Limb (tissue), 2 donors: ENCODE results near the gene HOXA1.
A peak's percentile ranks its signal among the peaks of the same experiment; 100 is the strongest.

Experiments
- DNase-seq, 2 donors: peaks; one replicate each; pipeline ENCODE4 v3.0.0-alpha.2; 2016; ENCODE audit errors: extremely low spot score in 2 of 2

The HOXA1 gene

DNA sequence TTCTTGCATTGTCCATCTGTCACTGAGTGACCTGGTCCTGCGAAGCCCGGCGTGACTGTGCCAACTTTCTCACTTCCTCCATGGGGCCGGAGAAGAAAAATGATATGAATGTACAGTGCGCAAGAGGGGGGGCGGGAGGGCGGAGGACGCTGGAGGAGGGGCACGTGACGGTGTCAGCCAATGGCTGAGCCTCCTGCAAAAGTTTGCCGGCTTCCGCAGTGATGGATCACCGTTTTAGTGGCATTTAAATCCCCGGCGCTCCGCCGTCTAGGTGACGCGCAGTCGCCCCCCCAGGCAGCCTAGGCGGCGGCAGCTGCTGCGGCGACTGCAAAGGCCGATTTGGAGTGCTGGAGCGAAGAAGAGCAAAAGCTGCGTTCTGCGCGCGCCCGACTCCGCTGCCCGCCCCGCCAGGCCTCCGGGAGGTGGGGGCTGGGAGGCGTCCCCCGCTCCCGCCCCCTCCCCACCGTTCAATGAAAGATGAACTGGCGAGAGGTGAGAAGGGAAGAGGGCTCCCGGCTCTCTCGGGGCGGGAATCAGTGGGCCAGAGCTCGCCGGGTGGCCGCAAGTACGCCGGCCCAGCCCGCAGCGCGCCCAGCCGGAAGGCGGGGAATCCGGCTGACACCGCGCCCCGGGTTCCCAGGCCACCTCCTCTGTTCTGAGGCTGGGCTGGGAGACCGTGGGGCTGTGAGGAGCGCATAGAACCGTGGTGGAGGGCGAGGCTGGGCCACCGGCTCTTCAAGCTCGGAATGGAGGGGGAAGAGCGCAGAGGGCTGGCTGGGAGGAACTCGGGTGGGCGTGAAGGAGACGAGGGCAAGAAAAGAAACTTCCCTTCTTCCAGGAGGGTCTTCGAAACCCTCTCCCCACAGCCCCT is at the start of gene HOXA1:
Gene HOXA1 (minus strand): TSS at position 104 of the 871 bp plus-strand sequence. CDS start 88 bp downstream, at position 16.
- DNase-seq, result peak; percentile 84 to 91

DNA sequence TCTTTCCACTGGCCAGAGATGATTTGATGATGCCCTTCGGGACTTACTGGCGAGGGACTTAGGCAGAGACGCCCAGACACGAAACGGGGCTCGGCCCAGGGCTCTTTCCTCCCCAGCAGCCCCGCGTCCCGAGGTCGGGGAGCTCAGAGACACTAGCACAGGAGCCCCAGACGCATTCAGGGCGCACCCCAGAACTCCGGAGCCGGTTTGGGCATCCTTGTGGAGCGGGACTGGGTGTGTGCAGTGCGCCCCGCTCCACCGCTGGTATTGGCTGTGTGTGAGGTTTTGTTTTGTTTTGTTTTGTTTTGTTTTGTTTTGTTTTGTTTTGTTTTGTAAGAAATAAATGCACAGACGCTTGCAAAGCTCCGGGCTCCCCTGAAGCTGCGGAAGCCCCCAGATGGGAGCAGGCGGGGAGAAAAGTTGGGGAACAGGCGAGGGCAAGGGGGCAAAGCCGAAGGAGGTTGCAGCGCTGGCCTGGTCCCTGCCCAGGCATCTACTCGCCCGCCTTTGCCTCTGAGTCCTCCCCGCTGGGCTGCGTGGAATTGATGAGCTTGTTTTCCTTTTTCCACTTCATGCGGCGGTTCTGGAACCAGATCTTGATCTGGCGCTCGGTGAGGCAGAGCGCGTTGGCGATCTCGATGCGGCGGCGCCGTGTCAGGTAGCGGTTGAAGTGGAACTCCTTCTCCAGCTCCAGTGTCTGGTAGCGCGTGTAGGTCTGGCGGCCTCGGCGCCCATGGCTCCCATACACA is 49.5 kb upstream of the HOXA1 start:
- peak in 1 of 2 donors; percentile 68 for DNase-seq

DNA sequence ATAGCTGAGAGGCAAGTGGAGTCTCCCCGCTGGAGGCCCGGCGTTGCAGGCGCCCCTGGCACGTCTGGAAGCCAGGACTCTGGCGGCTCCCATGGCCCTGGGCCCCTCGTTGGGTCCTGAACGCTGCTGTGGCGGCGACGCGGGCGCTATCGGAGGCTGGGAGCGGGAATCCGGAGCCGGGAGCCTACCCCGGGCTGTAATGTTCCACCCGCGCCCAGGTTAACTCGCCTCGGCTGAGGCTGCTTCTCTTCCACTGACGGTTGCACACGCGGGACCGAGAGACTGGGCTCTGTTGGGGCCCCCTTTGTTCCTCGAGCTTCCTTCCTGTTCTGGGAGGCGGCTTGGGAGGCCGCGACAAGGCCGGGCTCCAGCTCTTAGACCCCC is 49.0 kb upstream of the HOXA1 start:
- peak in 1 of 2 donors; percentile 76 for DNase-seq

DNA sequence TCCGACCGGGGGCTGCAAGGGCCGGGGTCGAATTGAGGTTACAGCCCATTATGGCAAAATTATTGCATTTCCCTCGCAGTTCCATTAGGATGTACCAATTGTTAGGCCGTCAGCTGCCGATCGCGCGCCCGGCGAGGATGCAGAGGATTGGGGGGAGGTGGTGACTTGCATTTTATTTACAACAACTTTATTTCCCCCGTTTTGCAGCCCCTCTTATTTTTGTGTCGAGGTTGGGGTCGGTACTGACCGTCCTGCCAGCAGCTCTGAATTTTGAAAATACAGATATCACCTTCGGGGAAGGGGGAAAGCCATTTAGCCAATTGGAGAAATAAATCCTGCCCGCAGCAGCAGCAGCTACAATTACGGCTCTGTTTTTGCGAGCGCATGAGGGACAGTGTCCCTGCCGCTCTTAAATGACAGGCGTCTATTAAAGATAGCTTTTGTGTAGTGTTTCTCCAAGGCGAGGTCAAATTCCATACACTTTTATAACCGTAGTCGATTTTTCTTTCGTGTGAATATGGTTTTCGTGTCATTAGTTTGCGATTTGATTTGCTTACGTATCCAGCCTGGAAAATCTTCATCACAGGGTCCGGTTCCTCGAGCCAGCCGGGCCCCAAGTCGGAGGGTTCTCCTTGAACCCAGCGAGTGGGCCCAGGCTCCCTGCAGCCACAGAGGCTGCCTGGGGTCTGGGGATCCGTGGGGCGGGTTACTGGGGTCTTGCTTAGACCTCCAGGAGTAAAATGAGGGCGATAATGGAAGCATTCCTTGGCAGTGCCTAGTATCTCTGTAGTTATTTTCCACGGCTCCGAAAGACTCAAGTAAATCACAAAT is 48.4 kb upstream of the HOXA1 start:
- no peak for DNase-seq

DNA sequence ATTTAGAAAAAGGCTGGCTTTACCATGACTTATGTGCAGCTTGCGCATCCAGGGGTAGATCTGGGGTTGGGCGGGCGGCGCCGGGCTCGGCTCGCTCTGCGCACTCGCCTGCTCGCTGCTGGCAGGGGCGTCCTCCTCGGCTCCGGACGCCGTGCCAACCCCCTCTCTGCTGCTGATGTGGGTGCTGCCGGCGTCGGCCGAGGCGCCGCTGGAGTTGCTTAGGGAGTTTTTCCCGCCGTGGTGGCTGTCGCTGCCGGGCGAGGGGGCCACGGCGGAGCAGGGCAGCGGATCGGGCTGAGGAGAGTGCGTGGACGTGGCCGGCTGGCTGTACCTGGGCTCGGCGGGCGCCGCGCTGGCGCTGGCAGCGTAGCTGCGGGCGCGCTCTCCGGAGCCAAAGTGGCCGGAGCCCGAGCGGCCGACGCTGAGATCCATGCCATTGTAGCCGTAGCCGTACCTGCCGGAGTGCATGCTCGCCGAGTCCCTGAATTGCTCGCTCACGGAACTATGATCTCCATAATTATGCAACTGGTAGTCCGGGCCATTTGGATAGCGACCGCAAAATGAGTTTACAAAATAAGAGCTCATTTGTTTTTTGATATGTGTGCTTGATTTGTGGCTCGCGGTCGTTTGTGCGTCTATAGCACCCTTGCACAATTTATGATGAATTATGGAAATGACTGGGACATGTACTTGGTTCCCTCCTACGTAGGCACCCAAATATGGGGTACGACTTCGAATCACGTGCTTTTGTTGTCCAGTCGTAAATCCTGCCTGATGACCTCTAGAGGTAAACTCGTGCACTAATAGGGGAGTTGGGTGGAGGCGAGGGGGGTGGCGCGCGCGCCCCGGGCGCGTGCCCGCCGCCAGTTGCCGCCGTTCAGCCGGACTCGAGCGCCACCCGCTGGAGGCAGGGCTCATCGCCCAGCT is 47.5 kb upstream of the HOXA1 start, which contains the start of gene HOXA5:
Gene HOXA5 (minus strand): TSS at position 659 of the 927 bp plus-strand sequence. CDS start 74 bp downstream, at position 585.
- peak; percentile 86 to 93 for DNase-seq

DNA sequence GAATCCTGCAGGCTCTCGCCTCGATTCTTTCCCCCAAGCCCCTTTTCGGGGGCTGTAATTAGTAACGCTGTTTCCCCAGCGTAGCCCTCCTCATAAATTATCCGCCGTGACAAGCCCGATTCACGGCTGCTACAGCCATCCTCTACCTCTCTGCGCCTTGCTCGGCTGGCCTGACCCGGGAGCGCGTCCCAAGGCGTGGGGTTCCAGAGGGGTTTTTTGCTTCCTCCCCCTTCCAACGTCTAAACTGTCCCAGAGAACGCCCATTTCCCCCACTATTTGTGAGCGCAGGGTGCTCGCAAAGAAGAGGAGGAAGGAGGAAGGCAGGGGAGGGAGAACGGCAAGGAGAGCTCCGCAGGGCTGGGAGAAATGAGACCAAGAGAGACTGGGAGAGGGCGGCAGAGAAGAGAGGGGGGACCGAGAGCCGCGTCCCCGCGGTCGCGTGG is 46.8 kb upstream of the HOXA1 start:
- no peak for DNase-seq

DNA sequence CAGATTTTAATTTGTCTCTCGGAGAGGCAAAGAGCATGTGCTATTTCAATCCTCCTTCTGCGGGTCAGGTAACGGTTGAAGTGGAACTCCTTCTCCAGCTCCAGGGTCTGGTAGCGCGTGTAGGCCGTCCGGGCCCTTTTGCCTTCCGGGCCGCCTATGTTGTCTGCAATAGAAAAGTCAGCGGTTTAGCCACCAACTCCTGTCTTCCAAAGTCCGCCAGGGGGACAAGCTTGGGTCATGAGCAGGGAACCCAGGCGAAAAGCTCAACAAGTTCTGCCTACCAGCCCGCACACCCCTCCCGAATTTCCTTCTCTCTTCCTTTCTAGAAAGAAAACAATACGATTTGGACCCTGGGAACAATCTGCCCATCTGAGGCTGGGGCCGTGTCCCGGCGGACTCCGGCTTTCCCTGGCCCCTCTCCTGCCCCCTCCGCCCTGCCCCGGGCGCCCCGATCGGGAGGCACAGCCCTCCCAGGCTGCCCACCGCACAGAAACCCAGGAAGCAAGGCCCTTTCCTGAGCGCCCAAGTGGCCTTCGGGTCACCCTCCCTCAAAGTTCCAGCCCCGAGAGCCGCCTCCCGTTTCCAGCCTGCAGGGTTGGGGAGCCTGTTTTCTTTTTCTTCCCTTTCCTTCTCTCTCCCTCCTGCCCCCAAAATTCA is 46.3 kb upstream of the HOXA1 start:
- peak in 1 of 2 donors; percentile 68 for DNase-seq

DNA sequence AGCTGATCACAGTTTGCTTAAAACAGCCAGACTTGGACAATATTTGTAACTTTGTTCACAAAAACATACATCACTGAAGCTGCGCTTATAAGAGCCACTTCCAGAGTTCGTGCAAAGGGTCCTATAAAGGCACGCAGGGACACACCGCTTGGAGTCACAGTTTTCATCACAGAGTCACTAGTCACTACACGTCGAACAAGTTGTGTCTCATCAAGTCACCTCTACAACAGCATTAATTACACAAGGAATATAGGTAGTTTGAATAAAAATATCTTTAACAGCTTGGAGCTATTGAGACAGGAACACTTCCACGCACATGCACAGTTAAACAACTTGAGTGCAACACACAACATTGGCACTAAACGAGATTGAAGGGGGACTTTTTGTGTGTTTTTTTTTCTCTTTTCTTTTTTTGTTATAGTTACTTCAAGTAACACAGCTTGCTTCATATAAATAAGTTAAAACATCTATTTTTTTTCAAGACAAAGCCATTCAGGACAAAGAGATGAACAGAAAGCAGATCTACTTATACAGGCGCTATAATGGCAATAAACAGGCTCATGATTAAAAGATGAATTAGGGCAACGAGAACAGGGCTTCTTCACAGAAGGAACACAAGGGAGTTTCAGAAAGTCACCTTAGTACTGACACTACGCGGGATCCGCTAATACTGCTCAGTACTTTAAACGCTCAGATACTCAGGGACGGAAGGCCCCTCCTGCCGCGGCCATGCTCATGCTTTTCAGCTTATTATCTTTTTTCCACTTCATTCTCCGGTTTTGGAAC is 45.5 kb upstream of the HOXA1 start:
- peak in 1 of 2 donors; percentile 42 for DNase-seq

DNA sequence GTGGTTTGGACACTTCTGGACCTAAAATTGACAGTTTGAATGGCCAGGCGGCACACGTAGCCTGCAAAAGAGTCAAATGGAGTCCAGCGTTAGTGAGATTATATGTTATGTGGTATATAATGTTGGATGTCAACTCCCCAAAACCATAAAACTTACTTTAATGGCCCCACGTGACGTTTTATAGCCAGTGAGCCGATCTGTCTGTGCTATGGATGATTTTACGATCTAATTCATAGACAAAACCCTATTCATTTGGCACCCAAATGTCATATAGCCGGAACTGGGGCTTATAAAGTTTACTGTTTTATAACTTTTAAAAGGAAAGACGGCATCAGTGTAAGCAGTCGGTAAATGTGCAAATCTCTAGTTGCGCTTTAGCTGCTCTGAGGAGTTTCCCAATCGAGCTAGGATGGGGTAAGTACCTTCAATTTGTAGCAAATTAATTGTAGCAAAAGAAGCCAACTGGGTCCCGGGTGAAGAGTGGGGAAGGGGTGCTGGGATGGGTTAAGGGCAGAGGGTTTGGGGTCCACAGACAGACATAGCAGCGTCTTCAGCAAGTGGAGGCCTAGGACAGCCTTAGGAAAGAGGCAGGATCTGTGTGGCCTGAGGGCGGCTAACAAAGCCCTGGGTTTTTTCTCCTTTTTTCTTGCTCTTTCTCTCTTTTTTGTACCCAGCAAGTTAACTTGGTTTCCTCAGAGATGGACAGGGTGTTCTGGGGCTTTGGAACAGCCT is 44.5 kb upstream of the HOXA1 start:
- DNase-seq, result peak in 1 of 2 donors; percentile 52

DNA sequence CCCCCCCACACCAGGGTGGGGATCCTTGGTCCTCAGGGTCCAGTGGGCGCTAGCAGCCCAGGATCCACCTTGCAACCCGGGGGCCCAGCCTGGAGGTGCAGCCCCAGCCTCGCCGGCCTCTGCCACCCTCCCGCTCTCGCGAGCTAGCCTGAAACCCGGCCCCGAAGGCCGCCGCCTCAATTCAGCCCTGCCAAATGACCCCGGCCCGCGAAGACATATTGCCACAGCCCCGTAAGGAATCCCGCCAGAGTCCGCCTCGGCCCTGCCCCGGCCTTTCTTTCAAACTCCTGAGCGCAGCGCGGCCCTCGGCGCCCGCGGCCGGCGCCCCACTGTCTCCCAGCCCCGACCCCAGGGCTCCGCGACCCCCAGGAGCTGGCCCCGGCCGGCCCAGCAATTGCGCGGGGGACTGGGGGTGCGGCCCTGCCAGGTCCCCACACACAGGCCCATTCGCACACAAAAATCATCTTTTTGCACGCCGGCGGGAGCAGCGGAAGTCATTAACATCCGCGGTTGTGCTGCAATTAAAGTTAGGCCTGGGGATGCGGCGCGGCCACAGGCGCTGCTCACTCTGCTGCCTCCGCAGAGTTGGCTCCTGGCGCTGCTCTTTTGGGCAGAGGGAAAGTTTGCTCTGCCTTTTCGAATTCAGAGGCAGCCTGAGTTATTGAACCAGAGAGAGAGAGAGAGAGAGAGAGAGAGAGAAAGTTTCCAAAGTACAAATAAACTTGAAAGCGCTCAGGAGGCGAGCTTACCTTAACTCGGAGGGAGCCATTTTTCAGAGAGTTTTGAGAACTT is 43.7 kb upstream of the HOXA1 start:
- DNase-seq, result peak in 1 of 2 donors; percentile 63

DNA sequence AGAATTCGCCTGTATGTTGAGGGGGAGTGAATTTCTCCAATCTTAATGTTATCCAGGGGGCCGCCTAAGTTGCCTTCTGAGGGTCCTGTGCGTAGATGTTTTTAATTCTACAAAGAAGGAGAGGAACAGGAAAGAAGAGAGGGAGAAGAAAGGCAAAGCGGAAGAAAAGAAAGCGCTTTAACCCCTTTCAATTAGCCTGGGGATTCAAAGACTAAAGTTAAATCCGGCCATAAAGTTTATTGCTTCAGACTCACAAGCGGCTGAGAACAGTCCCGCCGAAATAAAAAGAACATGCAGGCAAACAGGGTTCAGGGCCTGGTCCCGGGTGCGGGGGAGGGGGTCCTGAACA is 43.2 kb upstream of the HOXA1 start:
- no peak for DNase-seq

DNA sequence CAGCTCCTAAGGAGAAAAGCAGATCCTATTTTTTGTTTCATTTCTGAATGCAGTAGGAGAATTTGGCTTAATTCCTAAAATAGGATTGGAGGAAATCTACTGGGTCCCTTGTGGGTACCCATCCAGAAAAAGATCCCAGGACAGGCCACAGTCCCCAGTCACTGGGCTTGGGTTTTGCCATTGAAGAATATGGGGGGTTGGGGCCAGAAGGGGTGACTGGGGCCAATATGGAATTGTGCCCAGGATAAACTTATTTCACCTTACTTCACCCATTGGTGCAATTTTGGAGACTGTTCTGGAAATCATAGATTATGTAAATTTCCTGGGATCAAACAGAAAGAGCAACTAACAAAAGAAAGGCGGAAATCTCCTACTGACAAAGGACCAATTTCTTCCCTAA is 42.7 kb upstream of the HOXA1 start:
- peak in 1 of 2 donors; percentile 35 for DNase-seq

DNA sequence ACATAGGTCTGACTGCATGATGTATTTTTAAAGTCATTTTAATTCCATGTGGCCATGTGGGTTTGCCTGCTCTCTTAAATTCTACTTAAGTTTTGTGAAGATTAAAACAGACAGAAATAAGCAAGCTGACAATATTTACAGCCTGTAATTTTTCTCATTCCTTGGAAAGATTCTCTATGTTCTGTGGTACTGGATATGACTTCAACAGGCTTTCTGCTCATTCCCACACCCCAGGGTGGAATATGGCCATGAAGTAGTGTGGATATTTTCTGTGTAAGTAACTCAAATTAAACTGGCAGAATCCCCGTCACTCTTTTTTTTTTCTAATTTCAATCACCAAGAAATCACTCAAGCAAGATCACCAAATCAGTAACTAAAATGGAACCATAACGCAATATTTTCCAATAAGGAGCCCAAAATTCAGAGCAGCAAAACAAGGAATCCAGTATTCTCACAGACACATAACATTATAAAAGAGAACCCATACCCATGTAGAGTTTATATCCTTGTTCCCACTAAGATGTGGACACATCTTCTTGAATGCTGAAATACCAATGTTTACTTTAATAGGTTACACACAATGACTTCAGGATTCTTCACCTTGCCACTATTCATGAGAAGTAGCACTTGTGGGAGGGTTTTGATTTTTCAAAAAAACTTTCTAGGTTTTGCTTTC is 42.0 kb upstream of the HOXA1 start:
- DNase-seq, result peak in 1 of 2 donors; percentile 19

DNA sequence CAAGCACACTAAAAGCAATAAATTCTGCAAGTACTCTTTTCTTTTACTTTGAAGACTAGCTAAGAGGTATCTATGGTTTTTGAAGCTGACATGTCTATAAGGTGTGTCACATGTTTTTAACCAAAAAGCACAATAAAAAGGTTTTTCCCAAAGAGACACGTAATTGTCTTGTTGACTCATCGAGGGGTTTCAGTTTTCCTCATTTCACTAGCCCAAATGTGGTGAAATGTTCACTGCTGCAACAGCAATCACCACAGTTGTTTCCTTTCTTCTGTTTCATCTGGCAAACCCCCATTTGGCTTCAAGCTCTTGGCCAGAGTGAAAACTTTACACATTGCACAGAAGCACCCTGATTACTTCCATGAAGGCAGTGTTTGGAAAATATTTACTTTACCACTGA is 38.6 kb upstream of the HOXA1 start:
- DNase-seq, result peak in 1 of 2 donors; percentile 27

DNA sequence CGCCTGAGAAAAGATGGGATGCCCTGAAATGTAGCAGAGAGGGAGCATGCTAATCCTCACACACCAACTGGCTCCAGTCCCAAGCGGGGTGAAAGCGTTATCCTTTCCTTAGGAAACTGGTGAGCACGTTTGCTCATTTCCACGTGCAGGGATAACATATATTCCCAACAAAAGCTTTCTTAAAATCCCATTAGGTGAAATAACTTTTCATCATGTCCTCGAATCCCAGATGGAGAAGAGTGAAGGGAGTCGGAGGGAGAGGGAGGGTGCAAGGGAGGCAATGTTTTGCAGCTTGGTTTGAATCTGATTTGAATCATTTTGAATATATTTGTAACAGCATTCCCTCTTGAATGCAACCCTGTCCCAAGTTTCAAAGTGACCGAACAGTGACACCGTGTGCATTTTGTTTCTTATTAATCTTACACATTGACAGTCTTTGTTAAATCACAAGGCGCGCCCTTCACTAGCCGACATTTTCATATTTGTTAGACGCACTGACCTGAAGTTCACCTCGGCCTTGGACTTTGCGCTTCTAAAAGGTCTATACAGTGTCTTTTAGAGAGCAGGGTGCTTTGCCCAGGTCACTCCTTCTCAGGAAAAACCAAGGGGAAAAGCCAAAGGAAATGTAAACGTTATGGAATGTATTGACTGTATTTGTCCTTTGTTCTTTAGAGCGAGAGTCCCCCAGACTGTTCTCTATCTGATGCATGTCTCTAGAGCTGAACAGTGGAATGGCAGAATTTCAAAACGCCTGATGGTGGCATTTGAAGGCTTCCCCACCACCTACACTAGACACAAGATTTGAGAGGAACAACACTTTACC is 37.8 kb upstream of the HOXA1 start:
- DNase-seq, result peak in 1 of 2 donors; percentile 38

DNA sequence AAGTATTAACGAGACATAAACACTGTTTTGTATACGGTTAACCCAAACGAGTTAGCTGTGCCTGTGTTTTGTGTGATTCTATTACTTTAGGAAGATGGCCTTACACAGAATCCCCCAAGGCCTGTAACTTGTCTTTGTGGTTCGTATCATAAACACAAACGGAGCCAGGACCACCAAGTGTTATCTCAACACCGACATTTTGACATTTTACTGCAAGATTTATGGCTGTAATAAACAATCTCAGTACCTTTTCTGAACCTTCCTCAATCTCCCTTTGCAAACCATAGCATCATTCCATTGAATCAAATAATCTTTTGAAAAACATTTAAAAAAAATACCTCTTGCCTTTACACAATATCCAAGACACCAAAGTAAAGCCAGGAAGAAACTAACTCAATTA is 37.2 kb upstream of the HOXA1 start:
- DNase-seq, result peak in 1 of 2 donors; percentile 11
